HepG2 (cell line): ENCODE data around the gene CADM1. TPM values are rescaled to one million over a fixed set of nuclear protein-coding genes. Genes with fewer than 3 reads are reported as not detected.

Experiments used
- ARID5B ChIP-seq: IDR thresholded peaks from 2 replicates; pipeline ENCODE4 v1.4.0; 2020; ENCODE audit warnings: mild to moderate bottlenecking, missing genetic modification reagents
- CREB1 ChIP-seq, 2 experiments: fragments of 450-650 bp in 1 of 2; IDR thresholded peaks; 2 replicates each; pipeline ENCODE4 v1.6.1; 2016 to 2017; ENCODE audit warnings: control low read depth in 1 of 2, mild to moderate bottlenecking in 1 of 2, missing compliant biosample characterization in 1 of 2, missing genetic modification characterization in 1 of 2
- FOSL1 ChIP-seq: sonication (generic); formaldehyde crosslinking; IDR thresholded peaks from 2 replicates; pipeline ENCODE4 v1.9.0; 2021; ENCODE audit warnings: missing genetic modification reagents, borderline replicate concordance
- FOXA3 ChIP-seq: IDR thresholded peaks from 2 replicates; pipeline ENCODE4 v1.6.1; 2016; ENCODE audit warnings: missing genetic modification reagents, missing compliant biosample characterization
- FOXK1 ChIP-seq: sonication (generic); formaldehyde crosslinking; IDR thresholded peaks from 2 replicates; pipeline ENCODE4 v1.4.0; 2020; ENCODE audit warnings: low read depth, missing genetic modification reagents, borderline replicate concordance
- MAFK ChIP-seq, 2 experiments: IDR thresholded peaks in 1 of 2; conservative IDR thresholded peaks in 1 of 2; 2 replicates each; pipeline ENCODE4 v1.6.1; 2011; ENCODE audit warnings: improper control_type of control experiment in 2 of 2, low read length in 2 of 2
- MEF2D ChIP-seq: sonication (generic); formaldehyde crosslinking; IDR thresholded peaks from 2 replicates; pipeline ENCODE4 v1.5.1; 2020; ENCODE audit warnings: mild to moderate bottlenecking, missing genetic modification reagents
- NR2C2 ChIP-seq: sonication (generic); formaldehyde crosslinking; IDR thresholded peaks from 2 replicates; pipeline ENCODE4 v1.4.0; 2020; ENCODE audit warnings: missing genetic modification reagents, mild to moderate bottlenecking, moderate library complexity, borderline replicate concordance
- POGZ ChIP-seq: sonication (generic); formaldehyde crosslinking; IDR thresholded peaks from 2 replicates; pipeline ENCODE4 v1.4.0; 2020; ENCODE audit warnings: mild to moderate bottlenecking, missing genetic modification reagents
- PRDM10 ChIP-seq: sonication (generic); formaldehyde crosslinking; IDR thresholded peaks from 2 replicates; pipeline ENCODE4 v1.4.0; 2020; ENCODE audit warnings: low read depth, missing genetic modification reagents
- RBM22 ChIP-seq: fragments of 200-400 bp; formaldehyde crosslinking; optimal IDR thresholded peaks from 2 replicates; pipeline ENCODE3; 2017; ENCODE audit warnings: mild to moderate bottlenecking, low read length, moderate library complexity
- SMAD3 ChIP-seq: sonication (generic); formaldehyde crosslinking; IDR thresholded peaks from 2 replicates; pipeline ENCODE4 v1.4.0; 2020; ENCODE audit warnings: missing genetic modification reagents
- SMC3 ChIP-seq: IDR thresholded peaks from 2 replicates; pipeline ENCODE4 v1.6.1; 2011; ENCODE audit warnings: low read length, improper control_type of control experiment
- SOX6 ChIP-seq, 2 experiments: fragments of 450-650 bp in 1 of 2; sonication (generic) in 1 of 2; formaldehyde crosslinking in 1 of 2; IDR thresholded peaks; 2 replicates each; pipeline versions ENCODE4 v1.4.0 to v1.6.1; 2017 to 2020; ENCODE audit warnings: antibody characterized with exemption in 1 of 2, mild to moderate bottlenecking in 1 of 2, missing genetic modification reagents in 1 of 2
- ZKSCAN8 ChIP-seq: IDR thresholded peaks from 2 replicates; pipeline ENCODE4 v1.6.1; 2016; ENCODE audit warnings: borderline replicate concordance, missing genetic modification reagents, missing compliant biosample characterization
- ZNF609 ChIP-seq: sonication (generic); formaldehyde crosslinking; IDR thresholded peaks from 2 replicates; pipeline ENCODE4 v1.4.0; 2020; ENCODE audit warnings: mild to moderate bottlenecking, missing genetic modification reagents, borderline replicate concordance
- polyA plus RNA-seq, 8 experiments: library from polyadenylated mRNA; depleted of rRNA in 3 of 8; stranded (reverse) in 7 of 8; unstranded in 1 of 8; fragments of >200 nt; fragmentation: Illumina TruSeq in 4 of 8; extraction: Trizol in 4 of 8; gene quantifications; 2 replicates each; pipeline versions ENCODE4 v1.2.1 to v1.2.3, GENCODE V29; 2011 to 2016; ENCODE audit warnings: low read depth in 4 of 8, missing spikeins in 1 of 8, mixed read lengths in 1 of 8; ENCODE audit not compliant: insufficient read depth in 1 of 8
- total RNA-seq, 5 experiments: library from RNA; depleted of rRNA; stranded (reverse); fragments of >200 nt; fragmentation: Illumina TruSeq; extraction: Trizol; gene quantifications; 2 replicates each; pipeline ENCODE4 v1.2.3, GENCODE V29; 2016; ENCODE audit warnings: low read depth in 1 of 5

The CADM1 gene
- total and polyA plus RNA-seq, 2 of the 13 experiments (the other 11 are each of a cell fraction or from before 2014, with no cell fraction given), result 71.3 to 122 TPM

- TF ChIP-seq PRDM10 (CRISPR knock-in tag), result no peak
- peak; percentile 65; the same call in 1 of the 2 replicates for TF ChIP-seq SMAD3 (CRISPR knock-in tag)
- TF ChIP-seq FOXK1 (CRISPR knock-in tag), result peak; percentile 83; the same call in 1 of the 2 replicates
- TF ChIP-seq NR2C2 (CRISPR knock-in tag), result peak; percentile 58
- peak; percentile 42; the same call in 1 of the 2 replicates for TF ChIP-seq MEF2D (CRISPR knock-in tag)
- TF ChIP-seq FOXA3 (CRISPR knock-in tag), result peak; percentile 92
- TF ChIP-seq POGZ, result peak; percentile 55; the same call in 1 of the 2 replicates
- 0 out of 4 replicates have a peak, but pooled peaks of 1 of the 2 experiments have one; percentile 16 for TF ChIP-seq MAFK (conservative IDR thresholded peaks at IDR 0.05 in 1 of 2, IDR thresholded peaks at IDR 0.05 in 1 of 2; ENCODE audit: low read length in 2 of 2)
- TF ChIP-seq FOSL1, result peak; percentile 64; the same call in 1 of the 2 replicates
- no peak for TF ChIP-seq CREB1 (IDR thresholded peaks at IDR 0.05)
- peak; percentile 68 for TF ChIP-seq CREB1 (CRISPR knock-in tag; IDR thresholded peaks at IDR 0.05)
- TF ChIP-seq RBM22, result peak; percentile 26
- peak; percentile 95 for TF ChIP-seq ZNF609 (CRISPR knock-in tag)
- no peak for TF ChIP-seq SOX6 (IDR thresholded peaks at IDR 0.05)
- TF ChIP-seq SOX6 (CRISPR knock-in tag; IDR thresholded peaks at IDR 0.05), result peak; percentile 95
- TF ChIP-seq SMC3, result peak; percentile 23; the same call in 1 of the 2 replicates
- TF ChIP-seq ARID5B (CRISPR knock-in tag), result peak; percentile 97
- peak; percentile 55; the same call in 1 of the 2 replicates for TF ChIP-seq ZKSCAN8 (CRISPR knock-in tag)
Observed at GRCh38 chr11:115377882-115378296, 126.3 kb downstream of the CADM1 start (continued).
